Stimulated activated CD4-positive, alpha-beta T cell treated with anti-CD3 and anti-CD28 coated beads, Interleukin-15, amount 100 ng/mL, for 1 hour (primary cell): ENCODE data around the gene ARL16.

Source experiments
- DNase-seq, 2 donors: peaks; one replicate each; pipeline ENCODE4 v3.0.0-alpha.2; 2020; ENCODE audit warnings: low read depth in 1 of 2, low spot score in 1 of 2

The ARL16 gene

GRCh38 chr17:81713004-81713555, 29.5 kb upstream of the ARL16 start:
- no peak for DNase-seq

- no peak for DNase-seq
These were observed 28.9 kb upstream of the ARL16 start for GRCh38 chr17:81712468-81713003.

GRCh38 chr17:81711814-81712467, 28.3 kb upstream of the ARL16 start, which contains the start of gene SLC25A10:
Gene SLC25A10, plus strand, starts transcription at chr17:81712284. Its CDS starts 143 bp downstream, at chr17:81712427.
- peak; percentile 59 to 76 for DNase-seq

GRCh38 chr17:81710514-81711308, 27.1 kb upstream of the ARL16 start:
- no peak for DNase-seq

GRCh38 chr17:81708739-81709185, 25.2 kb upstream of the ARL16 start:
- DNase-seq = no peak

- DNase-seq = no peak
These were observed 24.4 kb upstream of the ARL16 start for GRCh38 chr17:81707725-81708646.

- DNase-seq = no peak
These were observed 23.4 kb upstream of the ARL16 start for GRCh38 chr17:81706757-81707624.

GRCh38 chr17:81706232-81706611, 22.6 kb upstream of the ARL16 start:
- DNase-seq = no peak

GRCh38 chr17:81705518-81706231, 22.1 kb upstream of the ARL16 start:
- no peak for DNase-seq

- no peak for DNase-seq
These were observed 20.4 kb upstream of the ARL16 start for GRCh38 chr17:81703747-81704654.

- DNase-seq = peak; percentile 74 to 83
These were observed 19.5 kb upstream of the ARL16 start, which contains the start of gene MRPL12 for GRCh38 chr17:81702934-81703746. Gene MRPL12, plus strand, starts transcription at chr17:81703367. Its CDS starts 135 bp downstream, at chr17:81703502.

GRCh38 chr17:81701288-81702071, 17.9 kb upstream of the ARL16 start:
- DNase-seq = no peak

- no peak for DNase-seq
These were observed 17.0 kb upstream of the ARL16 start for GRCh38 chr17:81700353-81701287.

- no peak for DNase-seq
These were observed 13.9 kb upstream of the ARL16 start for GRCh38 chr17:81697261-81698044.
